CD4-positive, alpha-beta T cell treated with Interleukin-2 at 100 ng/mL for 4 hours (primary cell): ENCODE results near the gene ANO2.

Source experiments
- DNase-seq: peaks from one replicate; pipeline ENCODE4 v3.0.0-alpha.2; 2020; ENCODE audit warnings: low spot score

The ANO2 gene

GRCh38 chr12:5945071-5946008, at the start of gene ANO2:
Gene ANO2 (minus strand): TSS chr12:5945259. CDS start chr12:5945217, 42 bp downstream.
- DNase-seq, result no peak

- DNase-seq, result no peak
Measured at GRCh38 chr12:5989621-5990020, 44.6 kb upstream of the ANO2 start.

GRCh38 chr12:5988659-5989116, 43.6 kb upstream of the ANO2 start:
- DNase-seq, result peak; percentile 52

GRCh38 chr12:5988088-5988487, 43.0 kb upstream of the ANO2 start:
- no peak for DNase-seq

- no peak for DNase-seq
Measured at GRCh38 chr12:5987573-5987972, 42.5 kb upstream of the ANO2 start.

GRCh38 chr12:5985471-5985870, 40.4 kb upstream of the ANO2 start:
- DNase-seq, result no peak

- DNase-seq, result no peak
Measured at GRCh38 chr12:5984873-5985272, 39.8 kb upstream of the ANO2 start.

- DNase-seq, result no peak
Measured at GRCh38 chr12:5982106-5982505, 37.0 kb upstream of the ANO2 start.

GRCh38 chr12:5977556-5977955, 32.5 kb upstream of the ANO2 start:
- DNase-seq, result no peak

- DNase-seq, result no peak
Measured at GRCh38 chr12:5976711-5977110, 31.7 kb upstream of the ANO2 start.

GRCh38 chr12:5976196-5976595, 31.1 kb upstream of the ANO2 start:
- no peak for DNase-seq

- no peak for DNase-seq
Measured at GRCh38 chr12:5973461-5974115, 28.5 kb upstream of the ANO2 start.

- DNase-seq, result no peak
Measured at GRCh38 chr12:5972387-5972786, 27.3 kb upstream of the ANO2 start.

- DNase-seq, result no peak
Measured at GRCh38 chr12:5971194-5971850, 26.3 kb upstream of the ANO2 start.

GRCh38 chr12:5969974-5970690, 25.1 kb upstream of the ANO2 start:
- DNase-seq, result no peak

- DNase-seq, result no peak
Measured at GRCh38 chr12:5969156-5969973, 24.3 kb upstream of the ANO2 start.

- no peak for DNase-seq
Measured at GRCh38 chr12:5967645-5968415, 22.8 kb upstream of the ANO2 start.

GRCh38 chr12:5966486-5967095, 21.5 kb upstream of the ANO2 start:
- DNase-seq, result no peak

GRCh38 chr12:5965950-5966383, 20.9 kb upstream of the ANO2 start:
- peak; percentile 18 for DNase-seq
